RWPE2 (cell line): ENCODE measurements around the gene RBSN.

ENCODE experiments used
- ATAC-seq: fragments of 200-7000 bp; cut with Tn5 transposase; 3 replicates; pipeline ENCODE4 v1.9.1; 2021; ENCODE audit warnings: low read depth
- DNase-seq: peaks from one replicate; pipeline ENCODE4 v3.0.0-alpha.2; 2020; ENCODE audit warnings: low spot score
- H3K27ac ChIP-seq: fragments of 450-650 bp; 2 replicates; pipeline ENCODE4 v1.5.1; 2017; ENCODE audit warnings: mild to moderate bottlenecking; ENCODE audit not compliant: poor library complexity, severe bottlenecking
- H3K27me3 ChIP-seq: fragments of 250-450 bp; sonication (Bioruptor Pico); 2 replicates; pipeline ENCODE4 v1.5.1; 2021; ENCODE audit warnings: mild to moderate bottlenecking, moderate library complexity; ENCODE audit not compliant: insufficient read depth, poor library complexity, severe bottlenecking
- H3K36me3 ChIP-seq: fragments of 250-450 bp; sonication (Bioruptor Pico); 2 replicates; pipeline ENCODE4 v1.5.1; 2020; ENCODE audit warnings: low read depth, mild to moderate bottlenecking, moderate library complexity
- H3K4me1 ChIP-seq: fragments of 250-450 bp; sonication (Bioruptor Pico); 2 replicates; pipeline ENCODE4 v1.5.1; 2021; ENCODE audit warnings: mild to moderate bottlenecking, moderate library complexity; ENCODE audit not compliant: insufficient read depth, poor library complexity, severe bottlenecking
- H3K4me3 ChIP-seq: fragments of 250-450 bp; sonication (Bioruptor Pico); 2 replicates; pipeline ENCODE4 v1.5.1; 2021; ENCODE audit warnings: mild to moderate bottlenecking, moderate library complexity; ENCODE audit not compliant: severe bottlenecking
- H3K9me3 ChIP-seq: fragments of 250-450 bp; sonication (Bioruptor Pico); 2 replicates; pipeline ENCODE4 v1.5.1; 2021; ENCODE audit warnings: mild to moderate bottlenecking, moderate library complexity; ENCODE audit not compliant: severe bottlenecking
- CTCF ChIP-seq: fragments of 450-650 bp; IDR thresholded peaks from one replicate; pipeline ENCODE4 v1.5.1; 2017; ENCODE audit warnings: mild to moderate bottlenecking, moderate library complexity; ENCODE audit not compliant: poor library complexity, severe bottlenecking

Gene RBSN

GRCh38 chr3:15055019-15055557 is 43.9 kb downstream of the RBSN start:
- H3K4me1 ChIP-seq, result no peaks in the 10 kb centered on the region
- H3K27ac ChIP-seq, result no peak overlapping the region
- peaks cover 91% of the 10 kb centered on the region for H3K36me3 ChIP-seq
- no peak overlapping the region for H3K4me3 ChIP-seq
- H3K27me3 ChIP-seq, result no peaks in the 10 kb centered on the region
- TF ChIP-seq CTCF, result no peak
- no peaks in the 10 kb centered on the region for H3K9me3 ChIP-seq
- ATAC-seq (no peak), DNase-seq (no peak)

GRCh38 chr3:15053541-15053940 is 45.4 kb downstream of the RBSN start:
- no peak for TF ChIP-seq CTCF
- ATAC-seq, result no peak
- H3K9me3 ChIP-seq, result no peaks in the 10 kb centered on the region
- no peaks in the 10 kb centered on the region for H3K4me1 ChIP-seq
- H3K27ac ChIP-seq, result no peak overlapping the region
- H3K4me3 ChIP-seq, result no peak overlapping the region
- DNase-seq, result no peak
- no peaks in the 10 kb centered on the region for H3K27me3 ChIP-seq
- H3K36me3 ChIP-seq, result peaks cover 90% of the 10 kb centered on the region

GRCh38 chr3:15052335-15053242 is 46.4 kb downstream of the RBSN start:
- H3K36me3 ChIP-seq, result peaks cover 90% of the 10 kb centered on the region
- no peaks in the 10 kb centered on the region for H3K9me3 ChIP-seq
- H3K27ac ChIP-seq, result no peak overlapping the region
- H3K4me1 ChIP-seq, result no peaks in the 10 kb centered on the region
- no peak for DNase-seq
- no peaks in the 10 kb centered on the region for H3K27me3 ChIP-seq
- no peak for ATAC-seq
- H3K4me3 ChIP-seq, result no peak overlapping the region
- no peak for TF ChIP-seq CTCF

- Histone ChIP-seq H3K4me3 (no peak overlapping the region), H3K27ac (no peak overlapping the region), H3K36me3 (peaks cover 90% of the 10 kb centered on the region), H3K4me1 (no peaks in the 10 kb centered on the region), H3K9me3 (no peaks in the 10 kb centered on the region), H3K27me3 (no peaks in the 10 kb centered on the region)
- no peak for DNase-seq
- peak; percentile 52 for TF ChIP-seq CTCF
- ATAC-seq, result peak; percentile 91
Observed at GRCh38 chr3:15051531-15051930, 47.4 kb downstream of the RBSN start.
